ENCODE data around the gene STOX2.

STOX2 gene

GRCh38 chr4:183905081-183905592, at the start of gene STOX2:
Gene STOX2 (plus strand): TSS chr4:183905307. CDS start chr4:183906791, 1,484 bp downstream.
- DNase-seq = peak; percentile 66

- DNase-seq = no peak
These were observed 49.5 kb upstream of the STOX2 start for GRCh38 chr4:183855323-183856190.

GRCh38 chr4:183857040-183857439, 48.1 kb upstream of the STOX2 start:
- no peak for DNase-seq

GRCh38 chr4:183858011-183858615, 47.0 kb upstream of the STOX2 start:
- no peak for DNase-seq

- no peak for DNase-seq
These were observed 45.0 kb upstream of the STOX2 start for GRCh38 chr4:183860119-183860518.

GRCh38 chr4:183860731-183861130, 44.4 kb upstream of the STOX2 start:
- DNase-seq = peak; percentile 49

- no peak for DNase-seq
These were observed 43.7 kb upstream of the STOX2 start for GRCh38 chr4:183861426-183861825.

GRCh38 chr4:183863155-183863825, 41.8 kb upstream of the STOX2 start:
- DNase-seq = no peak

GRCh38 chr4:183867247-183867646, 37.9 kb upstream of the STOX2 start:
- no peak for DNase-seq

GRCh38 chr4:183870997-183871396, 34.1 kb upstream of the STOX2 start:
- DNase-seq = no peak

GRCh38 chr4:183871581-183871980, 33.5 kb upstream of the STOX2 start:
- no peak for DNase-seq

GRCh38 chr4:183872531-183872930, 32.6 kb upstream of the STOX2 start:
- DNase-seq = no peak

- no peak for DNase-seq
These were observed 31.5 kb upstream of the STOX2 start for GRCh38 chr4:183873409-183874185.

GRCh38 chr4:183875251-183875825, 29.8 kb upstream of the STOX2 start:
- no peak for DNase-seq

- peak; percentile 92 for DNase-seq
These were observed 28.7 kb upstream of the STOX2 start for GRCh38 chr4:183876268-183876934.

GRCh38 chr4:183878251-183878970, 26.7 kb upstream of the STOX2 start:
- DNase-seq = no peak

GRCh38 chr4:183885205-183885720, 19.8 kb upstream of the STOX2 start:
- no peak for DNase-seq

- peak; percentile 18 for DNase-seq
These were observed 17.8 kb upstream of the STOX2 start for GRCh38 chr4:183887351-183887750.

GRCh38 chr4:183888564-183888963, 16.5 kb upstream of the STOX2 start:
- DNase-seq = no peak

GRCh38 chr4:183889190-183889589, 15.9 kb upstream of the STOX2 start:
- DNase-seq = no peak

- DNase-seq = no peak
These were observed 7.9 kb upstream of the STOX2 start for GRCh38 chr4:183897193-183897592.

Data from COR-L47 (cell line).